GM20000 (cell line): ENCODE results near the gene TSPAN12.

Experiments
- DNase-seq: peaks from one replicate; pipeline ENCODE4 v3.0.0; 2012; ENCODE audit warnings: low spot score
- TF ChIP-seq, protein P1 (sequence below): IDR thresholded peaks from 2 replicates; pipeline ENCODE4 v1.5.1; 2012; ENCODE audit warnings: mild to moderate bottlenecking, control low read depth; ENCODE audit errors: extremely low read depth, missing control alignments

Gene TSPAN12

DNA sequence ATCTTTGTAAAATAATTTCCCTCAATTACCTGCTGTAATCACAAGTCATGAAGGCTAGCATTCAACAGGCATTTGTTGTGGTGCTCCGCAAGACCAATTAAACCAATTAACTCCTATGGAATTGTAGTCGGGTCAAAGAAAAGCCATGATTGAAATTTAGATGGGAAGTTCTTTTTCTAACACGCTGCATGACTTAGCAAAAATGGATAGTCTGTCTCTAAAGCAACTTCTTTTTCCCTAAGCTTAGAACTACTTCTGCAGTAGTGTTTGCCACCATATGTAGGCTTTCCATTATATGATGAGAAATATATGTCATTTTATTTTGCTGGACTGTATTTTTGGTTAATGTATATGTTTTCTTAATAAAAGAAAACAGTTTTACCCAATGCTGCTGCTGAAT is 119.1 kb downstream of the TSPAN12 start:
- TF ChIP-seq, protein P1, sequence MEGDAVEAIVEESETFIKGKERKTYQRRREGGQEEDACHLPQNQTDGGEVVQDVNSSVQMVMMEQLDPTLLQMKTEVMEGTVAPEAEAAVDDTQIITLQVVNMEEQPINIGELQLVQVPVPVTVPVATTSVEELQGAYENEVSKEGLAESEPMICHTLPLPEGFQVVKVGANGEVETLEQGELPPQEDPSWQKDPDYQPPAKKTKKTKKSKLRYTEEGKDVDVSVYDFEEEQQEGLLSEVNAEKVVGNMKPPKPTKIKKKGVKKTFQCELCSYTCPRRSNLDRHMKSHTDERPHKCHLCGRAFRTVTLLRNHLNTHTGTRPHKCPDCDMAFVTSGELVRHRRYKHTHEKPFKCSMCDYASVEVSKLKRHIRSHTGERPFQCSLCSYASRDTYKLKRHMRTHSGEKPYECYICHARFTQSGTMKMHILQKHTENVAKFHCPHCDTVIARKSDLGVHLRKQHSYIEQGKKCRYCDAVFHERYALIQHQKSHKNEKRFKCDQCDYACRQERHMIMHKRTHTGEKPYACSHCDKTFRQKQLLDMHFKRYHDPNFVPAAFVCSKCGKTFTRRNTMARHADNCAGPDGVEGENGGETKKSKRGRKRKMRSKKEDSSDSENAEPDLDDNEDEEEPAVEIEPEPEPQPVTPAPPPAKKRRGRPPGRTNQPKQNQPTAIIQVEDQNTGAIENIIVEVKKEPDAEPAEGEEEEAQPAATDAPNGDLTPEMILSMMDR, result no peak
- DNase-seq, result no peak
